NCI-H1048 (cell line): ENCODE results near the gene PATL1.
A peak's percentile ranks its signal among the peaks of the same experiment; 100 is the strongest.
"Not testable (repeated sequence)": the region's sequence is repeated elsewhere in the genome, so short reads cannot be mapped to it uniquely, and the experiment has no call there.

ENCODE experiments used
- DNase-seq: peaks from one replicate; lab custom pipeline; 2025; lab: John Stamatoyannopoulos, UW

Gene PATL1

GRCh38 chr11:59673291-59673690, 4.5 kb upstream of the PATL1 start:
- DNase-seq: no peak

DNA sequence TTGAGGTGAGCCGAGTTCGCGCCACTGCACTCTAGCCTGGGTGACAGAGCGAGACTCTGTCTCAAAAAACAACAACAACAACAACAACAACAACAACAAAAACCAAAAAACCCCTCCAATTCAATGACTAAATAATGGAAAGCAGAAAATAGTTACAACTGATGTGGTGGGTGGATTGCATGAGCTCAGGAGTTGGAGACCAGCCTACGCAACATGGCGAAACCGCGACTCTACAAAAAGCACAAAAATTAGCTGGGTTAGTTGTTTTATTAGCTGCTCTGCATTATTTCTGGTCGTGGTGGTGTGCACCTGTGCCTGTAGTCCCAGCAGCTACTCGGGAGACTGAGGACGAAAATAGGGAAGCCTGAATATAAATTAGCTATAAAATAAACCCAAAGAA, 2.6 kb upstream of the PATL1 start:
- no peak for DNase-seq

DNA sequence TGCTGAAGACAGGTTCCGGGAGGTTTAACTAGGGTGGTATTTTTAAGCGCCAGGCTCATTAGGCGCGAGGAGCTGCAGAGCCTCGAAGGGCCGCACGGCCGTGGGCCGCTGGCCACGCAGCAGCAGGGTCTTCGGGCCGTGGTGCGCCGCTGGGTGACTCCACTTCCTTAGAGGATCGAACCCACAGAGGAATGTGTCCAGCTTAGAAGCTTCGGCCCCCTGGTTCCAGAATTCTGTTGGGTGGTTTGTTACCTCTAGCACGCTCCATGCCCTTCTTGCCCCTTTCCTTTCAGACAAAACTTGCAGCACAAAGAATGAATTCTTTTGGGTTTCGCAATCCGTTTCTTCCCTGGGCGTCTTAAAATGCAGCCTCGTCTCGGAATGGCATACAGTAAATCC, 773 bp upstream of the PATL1 start:
- DNase-seq: no peak

GRCh38 chr11:59668188-59668949, 468 bp downstream of the PATL1 start:
- peak; percentile 39 for DNase-seq

DNA sequence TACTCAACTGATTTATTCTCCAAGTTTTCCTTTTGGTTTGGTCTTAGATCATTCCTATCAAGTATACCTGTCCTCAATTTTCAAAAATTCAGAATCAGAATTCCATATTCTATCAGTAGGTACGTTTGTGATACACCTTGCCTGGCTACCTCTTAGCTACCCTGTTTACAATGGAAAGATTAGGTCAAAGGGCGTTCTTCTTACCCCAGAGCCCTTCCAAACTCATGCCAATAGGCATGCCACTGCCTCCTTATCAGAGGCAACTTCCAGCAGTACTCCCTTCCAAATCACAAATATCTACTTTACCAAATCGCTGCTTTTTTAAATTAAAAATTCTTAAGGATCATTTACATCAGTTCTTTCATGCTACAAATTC, 1.0 kb downstream of the PATL1 start:
- no peak for DNase-seq

- DNase-seq: no peak
Observed at GRCh38 chr11:59666969-59667368, 1.9 kb downstream of the PATL1 start.

GRCh38 chr11:59660621-59661020, 8.2 kb downstream of the PATL1 start:
- DNase-seq: no peak

- DNase-seq: no peak
Observed at GRCh38 chr11:59659981-59660380, 8.9 kb downstream of the PATL1 start.

DNA sequence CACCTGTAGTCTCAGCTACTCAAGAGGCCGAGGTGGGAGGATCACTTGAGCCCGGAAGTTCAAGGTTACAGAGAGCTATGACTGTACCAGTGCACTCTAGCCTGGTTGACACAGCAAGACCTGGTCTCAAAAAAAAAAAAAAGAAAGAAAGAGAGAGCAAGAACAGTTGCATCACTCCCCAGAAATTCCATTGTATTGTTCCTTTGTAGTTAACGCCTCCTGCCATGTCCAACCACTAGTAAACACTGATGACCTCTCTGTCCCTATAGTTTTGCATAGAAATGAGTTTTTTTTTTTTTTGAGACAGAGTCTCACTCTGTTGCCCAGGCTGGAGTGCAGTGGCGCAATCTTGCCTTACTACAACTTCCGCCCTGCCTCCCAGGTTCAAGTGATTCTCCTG, 10.8 kb downstream of the PATL1 start:
- DNase-seq: no peak

GRCh38 chr11:59654893-59655292, 13.9 kb downstream of the PATL1 start:
- no peak for DNase-seq

GRCh38 chr11:59647245-59647980, 21.4 kb downstream of the PATL1 start:
- DNase-seq: no peak

- DNase-seq: no peak
Observed at GRCh38 chr11:59644528-59644927, 24.3 kb downstream of the PATL1 start.

- no peak for DNase-seq
Observed at GRCh38 chr11:59643390-59643789, 25.4 kb downstream of the PATL1 start.

DNA sequence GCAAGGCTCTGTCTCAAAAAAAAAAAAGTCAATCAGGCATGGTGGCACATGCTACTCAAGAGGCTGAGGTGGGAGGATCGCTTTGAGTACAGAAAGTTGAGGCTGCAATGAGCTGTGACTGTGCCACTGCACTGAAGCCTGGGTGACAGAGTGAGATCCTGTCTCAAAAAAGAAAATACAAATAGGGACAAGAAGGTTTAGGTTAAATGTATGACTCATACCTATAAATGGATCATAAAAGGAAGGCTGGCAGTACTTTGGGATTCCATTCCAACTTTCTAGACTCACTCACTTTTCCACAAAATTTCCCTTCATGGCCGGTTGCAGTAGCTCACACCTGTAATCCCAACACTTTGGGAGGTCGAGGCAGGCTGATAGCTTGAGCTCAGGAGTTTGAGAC, 27.7 kb downstream of the PATL1 start:
- no peak for DNase-seq

- no peak for DNase-seq
Observed at GRCh38 chr11:59630493-59630892, 38.3 kb downstream of the PATL1 start.

GRCh38 chr11:59629996-59630395, 38.8 kb downstream of the PATL1 start:
- no peak for DNase-seq

GRCh38 chr11:59626969-59627368, 41.9 kb downstream of the PATL1 start:
- DNase-seq: not testable (repeated sequence)

- DNase-seq: no peak
Observed at GRCh38 chr11:59625703-59626102, 43.1 kb downstream of the PATL1 start.

GRCh38 chr11:59617876-59618275, 51.0 kb downstream of the PATL1 start:
- DNase-seq: no peak

DNA sequence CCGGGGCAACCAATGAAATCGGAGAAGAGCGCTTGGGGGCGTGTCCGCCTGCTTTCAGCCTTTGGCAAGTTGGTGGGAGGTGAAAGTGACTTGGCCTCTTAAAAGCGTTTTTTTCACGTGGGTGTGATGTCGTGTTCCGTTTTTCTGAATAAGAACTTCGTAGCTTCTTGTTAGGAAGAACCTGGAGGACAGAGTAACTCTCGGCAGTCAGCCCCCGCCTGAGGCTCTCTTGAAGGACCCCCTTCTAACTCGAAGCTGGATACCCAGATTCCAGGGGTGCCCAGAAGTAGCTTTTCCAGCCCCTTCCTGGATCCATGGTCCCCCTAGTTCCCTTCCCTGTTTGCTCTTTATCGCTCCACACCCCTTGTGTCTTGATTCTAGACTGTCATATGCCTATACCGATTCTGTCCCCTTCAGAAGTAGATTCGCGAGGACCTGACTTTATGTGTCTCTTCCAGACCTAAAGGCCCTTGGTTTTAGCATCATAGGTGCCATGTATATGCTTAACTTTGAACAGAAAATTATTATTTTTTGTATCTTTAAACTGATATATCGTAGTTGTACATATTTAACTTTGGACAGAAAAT, 52.3 kb downstream of the PATL1 start:
- DNase-seq: no peak

DNA sequence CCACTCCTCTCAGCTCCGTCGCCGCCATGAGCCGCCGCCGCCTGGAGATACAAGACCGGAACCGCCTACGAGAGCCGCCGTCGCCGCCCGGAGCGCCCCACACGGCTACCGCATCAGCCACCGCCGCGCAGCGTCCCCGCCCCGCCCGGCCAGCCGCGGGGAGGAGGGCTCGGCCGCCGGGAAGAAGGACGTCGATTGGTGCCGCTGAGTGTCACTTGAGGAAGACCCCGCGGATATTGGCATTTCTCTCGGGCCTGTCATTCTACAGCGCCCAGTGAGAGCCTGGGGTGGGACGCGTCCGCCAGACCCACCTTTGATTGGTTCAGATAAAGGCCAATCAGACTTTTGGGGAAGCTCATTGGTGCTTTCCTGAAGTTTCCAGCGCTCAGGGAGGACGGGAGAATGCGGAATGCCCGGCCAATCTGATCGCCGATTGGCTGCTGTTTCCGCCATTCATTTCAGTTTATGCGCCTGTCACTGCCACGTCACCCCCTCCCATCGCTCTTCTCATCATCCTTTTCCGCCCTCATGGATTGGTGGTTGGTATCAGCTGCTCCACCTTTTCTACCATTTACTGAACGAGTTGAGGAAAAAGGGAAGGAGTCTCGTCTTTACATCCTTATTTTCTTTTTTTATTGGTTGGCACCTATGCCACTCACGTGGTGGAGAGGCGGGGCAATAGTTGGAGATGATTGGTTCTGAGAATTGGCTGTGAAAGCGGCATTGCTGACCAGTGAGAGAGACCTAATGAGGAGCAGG, 53.0 kb downstream of the PATL1 start, which contains the start of gene OSBP:
Gene OSBP, minus strand, starts transcription at position 138 of the 759 bp plus-strand sequence. Its CDS starts 110 bp downstream, at position 28.
- DNase-seq: peak; percentile 100

DNA sequence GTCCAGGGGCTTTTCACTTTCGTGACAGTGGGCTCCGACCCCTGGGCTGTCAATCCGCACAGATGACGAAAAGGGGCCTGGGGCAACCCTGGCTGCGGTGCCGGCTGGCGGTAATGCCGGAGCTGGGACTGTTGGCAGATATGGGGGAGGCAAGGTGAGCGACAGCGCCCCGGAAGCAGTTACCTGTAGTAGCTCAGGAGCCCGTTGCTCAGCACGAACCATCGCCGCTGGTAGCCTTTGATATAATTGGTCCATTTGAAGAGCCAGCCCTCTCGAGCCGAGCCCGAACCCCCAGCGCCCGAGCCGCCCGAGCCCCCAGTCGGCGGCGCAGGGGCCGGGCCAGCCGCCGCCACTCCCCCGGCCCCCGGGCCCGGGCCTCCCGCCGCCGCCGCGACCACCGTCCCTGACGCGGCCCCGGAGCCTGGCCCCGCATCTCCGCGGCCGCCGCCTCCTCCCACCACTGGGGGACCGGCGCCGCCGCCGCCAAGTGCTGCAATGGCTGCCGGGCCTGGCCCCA, 53.7 kb downstream of the PATL1 start:
- DNase-seq: no peak
